Neuronal stem cell (in vitro differentiated cells): ENCODE results near the gene BRD3OS. TPM values are rescaled to one million over a fixed set of nuclear protein-coding genes. Genes with fewer than 3 reads are reported as not detected.
A peak's percentile ranks its signal among the peaks of the same experiment; 100 is the strongest.

Source experiments
- DNase-seq: peaks from one replicate; pipeline ENCODE4 v3.0.0-alpha.2; 2013; ENCODE audit warnings: low spot score
- H2AFZ ChIP-seq: one replicate; pipeline ENCODE4 v1.6.1; 2013; ENCODE audit warnings: mild to moderate bottlenecking, low read length, inconsistent platforms
- H2AK5ac ChIP-seq: 2 replicates; pipeline ENCODE4 v1.6.1; 2013; ENCODE audit warnings: low read depth, mild to moderate bottlenecking, inconsistent platforms, low read length, moderate library complexity, mixed read lengths
- H2BK120ac ChIP-seq: 2 replicates; pipeline ENCODE4 v1.6.1; 2013; ENCODE audit warnings: low read depth, mild to moderate bottlenecking, inconsistent platforms, low read length, moderate library complexity, mixed read lengths
- H2BK12ac ChIP-seq: one replicate; pipeline ENCODE4 v1.6.1; 2013; ENCODE audit warnings: low read length, inconsistent platforms
- H2BK15ac ChIP-seq: 2 replicates; pipeline ENCODE4 v1.6.1; 2013; ENCODE audit warnings: mild to moderate bottlenecking, low read length, inconsistent platforms, mixed read lengths
- H2BK5ac ChIP-seq: one replicate; pipeline ENCODE4 v1.6.1; 2013; ENCODE audit warnings: inconsistent platforms, mild to moderate bottlenecking, low read length, moderate library complexity
- H3K14ac ChIP-seq: one replicate; pipeline ENCODE4 v1.6.1; 2013; ENCODE audit warnings: low read length, inconsistent platforms
- H3K18ac ChIP-seq: 2 replicates; pipeline ENCODE4 v1.6.1; 2013; ENCODE audit warnings: low read length, inconsistent platforms
- H3K23ac ChIP-seq: 2 replicates; pipeline ENCODE4 v1.6.1; 2013; ENCODE audit warnings: low read depth, mild to moderate bottlenecking, mixed read lengths, low read length, inconsistent platforms; ENCODE audit not compliant: poor library complexity
- H3K27ac ChIP-seq: replicated peaks from 3 replicates; pipeline ENCODE4 v1.5.1; 2013; ENCODE audit warnings: low read length, inconsistent platforms
- H3K27me3 ChIP-seq, 3 experiments: 2 replicates each; pipeline ENCODE4 v1.6.1; 2013; ENCODE audit warnings: low read length in 3 of 3, mild to moderate bottlenecking in 2 of 3, inconsistent platforms in 1 of 3, low read depth in 1 of 3, mixed read lengths in 1 of 3, moderate library complexity in 1 of 3; ENCODE audit not compliant: control insufficient read depth in 3 of 3, insufficient read depth in 3 of 3
- H3K36me3 ChIP-seq, 2 donors: replicated peaks in 1 of 2; 2 replicates each; pipeline ENCODE4 v1.6.1; 2013; ENCODE audit warnings: low read length in 2 of 2; ENCODE audit not compliant: control insufficient read depth in 2 of 2, insufficient read depth in 2 of 2
- H3K4ac ChIP-seq: 2 replicates; pipeline ENCODE4 v1.6.1; 2013; ENCODE audit warnings: inconsistent platforms, mild to moderate bottlenecking, low read length, moderate library complexity
- H3K4me1 ChIP-seq, 2 donors: 1 replicate in 1 of 2; 2 replicates in 1 of 2; pipeline ENCODE4 v1.6.1; 2013; ENCODE audit warnings: low read length in 2 of 2, low read depth in 1 of 2; ENCODE audit not compliant: control insufficient read depth in 2 of 2, insufficient read depth in 1 of 2
- H3K4me2 ChIP-seq: one replicate; pipeline ENCODE4 v1.6.1; 2013; ENCODE audit warnings: mild to moderate bottlenecking, low read length, inconsistent platforms; ENCODE audit not compliant: insufficient read depth, poor library complexity, severe bottlenecking
- H3K4me3 ChIP-seq, 2 donors: 2 replicates each; pipeline ENCODE4 v1.5.1; 2013; ENCODE audit warnings: low read length in 2 of 2, mild to moderate bottlenecking in 2 of 2, inconsistent platforms in 1 of 2, moderate library complexity in 1 of 2
- H3K79me1 ChIP-seq: one replicate; pipeline ENCODE4 v1.6.1; 2013; ENCODE audit warnings: low read depth, mild to moderate bottlenecking, inconsistent platforms, low read length, moderate library complexity
- H3K9ac ChIP-seq: one replicate; pipeline ENCODE4 v1.6.1; 2013; ENCODE audit warnings: mild to moderate bottlenecking, low read depth, low read length, inconsistent platforms; ENCODE audit not compliant: poor library complexity
- H3K9me3 ChIP-seq, 2 donors: replicated peaks in 1 of 2; 2 replicates each; pipeline versions ENCODE3 to v1.6.1; 2013; ENCODE audit warnings: low read length in 2 of 2, mild to moderate bottlenecking in 2 of 2, inconsistent platforms in 1 of 2, low read depth in 1 of 2, mixed read lengths in 1 of 2, moderate library complexity in 1 of 2; ENCODE audit not compliant: control insufficient read depth in 2 of 2, insufficient read depth in 1 of 2
- H4K8ac ChIP-seq: one replicate; pipeline ENCODE4 v1.6.1; 2013; ENCODE audit warnings: low read depth, mild to moderate bottlenecking, inconsistent platforms, low read length, moderate library complexity
- H4K91ac ChIP-seq: one replicate; pipeline ENCODE4 v1.6.1; 2013; ENCODE audit warnings: low read length, low read depth, mild to moderate bottlenecking, inconsistent platforms; ENCODE audit not compliant: poor library complexity
- WGBS, 2 donors: extraction: QIAGEN DNeasy Blood & Tissue Kit; methylation state at CpG; one replicate each; pipeline ENCODE4 v1.1.7; 2013; ENCODE audit warnings: missing lambda C conversion rate in 2 of 2, mixed read lengths in 1 of 2; ENCODE audit not compliant: insufficient read length in 2 of 2, insufficient replicate concordance in 1 of 2; ENCODE audit errors: extremely low coverage in 2 of 2; 5-methylcytosine and 5-hydroxymethylcytosine counted together
- polyA plus RNA-seq, 2 experiments: library from polyadenylated mRNA; stranded (reverse); fragments of 200-250 nt; gene quantifications; one replicate each; pipeline ENCODE4 v1.2.3, GENCODE V29; 2013

Gene BRD3OS, protein sequence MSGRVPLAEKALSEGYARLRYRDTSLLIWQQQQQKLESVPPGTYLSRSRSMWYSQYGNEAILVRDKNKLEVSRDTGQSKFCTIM
- 33.0 TPM for polyA plus RNA-seq (2013, experiment 1 of 2)
- 33.5 TPM for polyA plus RNA-seq (2013, experiment 2 of 2)

- Histone ChIP-seq H2AFZ (peak within 1 kb of the TSS; percentile 96), H3K36me3 (peaks cover 14 to 37% of the 10 kb centered on the region in 2 donors), H2BK15ac (no peak within 1 kb of the TSS), H2BK120ac (no peak within 1 kb of the TSS), H3K9ac (peak within 1 kb of the TSS; percentile 81), H3K4me1 (peaks cover 9 to 12% of the 10 kb centered on the region in 2 donors), H3K4ac (no peak within 1 kb of the TSS), H3K9me3 (no peaks in the 10 kb centered on the region), H3K4me3 (peak within 1 kb of the TSS; percentile 88 to 97), H4K8ac (no peak within 1 kb of the TSS), H3K4me2 (peak within 1 kb of the TSS; percentile 59), H2BK5ac (peak within 1 kb of the TSS; percentile 10), H4K91ac (no peak within 1 kb of the TSS), H3K79me1 (peaks cover 4% of the 10 kb centered on the region), H3K14ac (no peak within 1 kb of the TSS), H3K23ac (peak within 1 kb of the TSS; percentile 83), H2BK12ac (peak within 1 kb of the TSS; percentile 30), H3K27me3 (no peaks in the 10 kb centered on the region), H3K27ac (peak within 1 kb of the TSS; percentile 79), H2AK5ac (peak within 1 kb of the TSS; percentile 68), H3K18ac (peak within 1 kb of the TSS; percentile 93)
- no CpG with 5 or more reads among the region's 43 CpGs for WGBS, 2 donors
- DNase-seq = peak; percentile 100
These were observed at the start of gene BRD3OS for GRCh38 chr9:134024828-134025605. Gene BRD3OS (plus strand): TSS chr9:134025481. CDS start chr9:134026748, 1,267 bp downstream.

GRCh38 chr9:133975511-133975910 lies 49.8 kb upstream of the BRD3OS start:
- H3K18ac ChIP-seq = no peak overlapping the region
- no peak overlapping the region for H2AFZ ChIP-seq
- H3K27me3 ChIP-seq = no peaks in the 10 kb centered on the region
- H3K23ac ChIP-seq = no peak overlapping the region
- H3K14ac ChIP-seq = no peak overlapping the region
- H4K91ac ChIP-seq = no peak overlapping the region
- H2BK120ac ChIP-seq = no peak overlapping the region
- no peak overlapping the region for H4K8ac ChIP-seq
- H2BK5ac ChIP-seq = no peak overlapping the region
- H3K4me1 ChIP-seq = peaks cover 43 to 49% of the 10 kb centered on the region in 2 donors
- DNase-seq = no peak
- H2BK15ac ChIP-seq = no peak overlapping the region
- H3K36me3 ChIP-seq = peaks cover 0 to 10% of the 10 kb centered on the region in 2 donors
- no CpG with 5 or more reads among the region's 3 CpGs for WGBS, 2 donors
- no peak overlapping the region for H3K4me3 ChIP-seq
- H2BK12ac ChIP-seq = no peak overlapping the region
- H3K4me2 ChIP-seq = no peak overlapping the region
- H3K9ac ChIP-seq = no peak overlapping the region
- H3K9me3 ChIP-seq = no peaks in the 10 kb centered on the region
- H3K4ac ChIP-seq = no peak overlapping the region
- H3K27ac ChIP-seq = no peak overlapping the region
- H3K79me1 ChIP-seq = peaks cover 58% of the 10 kb centered on the region
- no peak overlapping the region for H2AK5ac ChIP-seq

GRCh38 chr9:133976191-133976861 lies 49.0 kb upstream of the BRD3OS start:
- no peak for DNase-seq
- no peak overlapping the region for H2AFZ ChIP-seq
- no peak overlapping the region for H3K4me3 ChIP-seq
- H2BK120ac ChIP-seq = no peak overlapping the region
- no peak overlapping the region for H4K91ac ChIP-seq
- no peak overlapping the region for H2BK5ac ChIP-seq
- no peak overlapping the region for H3K4me2 ChIP-seq
- H2AK5ac ChIP-seq = no peak overlapping the region
- H3K36me3 ChIP-seq = peaks cover 0 to 10% of the 10 kb centered on the region in 2 donors
- no peak overlapping the region for H3K27ac ChIP-seq
- H3K9ac ChIP-seq = no peak overlapping the region
- no peak overlapping the region for H2BK12ac ChIP-seq
- no peak overlapping the region for H2BK15ac ChIP-seq
- H3K9me3 ChIP-seq = no peaks in the 10 kb centered on the region
- no peaks in the 10 kb centered on the region for H3K27me3 ChIP-seq
- peaks cover 39 to 42% of the 10 kb centered on the region in 2 donors for H3K4me1 ChIP-seq
- no peak overlapping the region for H3K14ac ChIP-seq
- no CpG with 5 or more reads among the region's 17 CpGs for WGBS, 2 donors
- H3K23ac ChIP-seq = no peak overlapping the region
- H4K8ac ChIP-seq = no peak overlapping the region
- H3K79me1 ChIP-seq = peaks cover 62% of the 10 kb centered on the region
- no peak overlapping the region for H3K18ac ChIP-seq
- H3K4ac ChIP-seq = no peak overlapping the region

DNA sequence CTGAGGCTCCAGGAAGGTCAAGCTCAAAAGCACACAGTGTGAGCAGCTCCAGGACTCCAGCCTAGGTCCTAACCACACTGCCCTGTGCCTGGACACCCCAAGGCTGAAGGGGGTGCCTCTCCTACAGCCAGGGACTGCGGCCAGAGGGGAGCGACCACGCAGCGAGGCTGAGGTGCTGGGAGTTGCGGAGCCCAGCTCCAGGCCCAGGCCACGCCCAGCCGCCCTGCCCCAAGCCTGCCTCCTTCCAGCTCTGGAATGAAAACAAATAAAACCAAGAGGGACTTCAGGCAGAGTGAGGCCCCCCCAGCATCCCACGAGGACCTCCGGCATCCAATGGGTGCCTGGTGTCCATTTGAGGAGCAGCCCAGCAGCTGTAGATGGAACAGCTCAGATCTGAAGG lies 48.4 kb upstream of the BRD3OS start:
- H3K79me1 ChIP-seq = peaks cover 58% of the 10 kb centered on the region
- WGBS, 2 donors = no CpG with 5 or more reads among the region's 9 CpGs
- H3K14ac ChIP-seq = no peak overlapping the region
- no peak overlapping the region for H2AFZ ChIP-seq
- no peak overlapping the region for H3K4me2 ChIP-seq
- H2BK15ac ChIP-seq = no peak overlapping the region
- H3K9ac ChIP-seq = peak overlapping the region; percentile 37
- H3K18ac ChIP-seq = no peak overlapping the region
- H2BK120ac ChIP-seq = no peak overlapping the region
- peaks cover 34 to 36% of the 10 kb centered on the region in 2 donors for H3K4me1 ChIP-seq
- peaks cover 0 to 10% of the 10 kb centered on the region in 2 donors for H3K36me3 ChIP-seq
- H3K9me3 ChIP-seq = no peaks in the 10 kb centered on the region
- no peak overlapping the region for H4K8ac ChIP-seq
- H2AK5ac ChIP-seq = peak overlapping the region; percentile 63
- peak overlapping the region; percentile 53 for H2BK5ac ChIP-seq
- no peaks in the 10 kb centered on the region for H3K27me3 ChIP-seq
- H3K23ac ChIP-seq = no peak overlapping the region
- H3K27ac ChIP-seq = no peak overlapping the region
- H4K91ac ChIP-seq = no peak overlapping the region
- no peak overlapping the region for H2BK12ac ChIP-seq
- no peak for DNase-seq
- H3K4me3 ChIP-seq = no peak overlapping the region
- no peak overlapping the region for H3K4ac ChIP-seq
